ENCODE results near the gene PGPEP1.

GRCh38 chr19:18307271-18307681 lies 33.1 kb upstream of the PGPEP1 start:
- TF ChIP-seq CTCF (conservative IDR thresholded peaks at IDR 0.05; ENCODE audit: low read depth, low read length) (no peak), EZH2phosphoT487 (IDR thresholded peaks at IDR 0.05; ENCODE audit: borderline replicate concordance, low read length) (no peak), EZH2 (IDR thresholded peaks at IDR 0.05; ENCODE audit: low read length, unreplicated experiment) (no peak)
